GM12878 (cell line): ENCODE data around the gene SHPK. TPM values are rescaled to one million over a fixed set of nuclear protein-coding genes. Genes with fewer than 3 reads are reported as not detected.

Source experiments
- ATAC-seq: fragments of 200-7000 bp; cut with Tn5 transposase; 3 replicates; pipeline ENCODE4 v1.9.1; 2020; ENCODE audit warnings: mild to moderate bottlenecking, moderate library complexity
- BruUV-seq: library from RNA; stranded (reverse); fragments of 400-500 nt; replicated peaks from 2 replicates; lab custom pipeline; 2021; lab: Mats Ljungman, UMichigan
- CTCF ChIA-PET: fragments of 300-600 bp; sonication (Branson Sonifier 250); formaldehyde crosslinking; extraction: SDS; loops from one replicate; lab custom pipeline; 2021; ENCODE audit warnings: inconsistent platforms; lab: Yijun Ruan, JAX
- POLR2A ChIA-PET: fragments of 350-600 bp; formaldehyde crosslinking; extraction: SDS; loops from one replicate; lab custom pipeline; 2021; ENCODE audit warnings: inconsistent platforms; lab: Charles Lee
- RAD21 ChIA-PET: fragments of 300-600 bp; sonication (Branson Sonifier 250); formaldehyde crosslinking; loops from one replicate; lab custom pipeline; 2023; ENCODE audit warnings: antibody characterized with exemption; ENCODE audit not compliant: unreplicated experiment; lab: Charles Lee
- SMC1A ChIA-PET: fragments of 300-600 bp; sonication (Branson Sonifier 250); formaldehyde crosslinking; loops from one replicate; lab custom pipeline; 2023; ENCODE audit not compliant: unreplicated experiment, uncharacterized antibody; lab: Charles Lee
- DNase-seq: peaks from one replicate; pipeline ENCODE4 v3.0.0-alpha.2; 2011; ENCODE audit warnings: low read depth, low spot score
- FAIRE-seq: peaks from 3 replicates; lab custom pipeline; 2011; peaks lifted over from hg19 to GRCh38; lab: Jason Lieb, UNC
- H2AFZ ChIP-seq: 2 replicates; pipeline ENCODE4 v1.6.0; 2011; ENCODE audit warnings: low read depth, low read length, control low read depth; ENCODE audit not compliant: control insufficient read depth
- H3K27ac ChIP-seq: 2 replicates; pipeline ENCODE4 v1.5.1; 2011; ENCODE audit warnings: control low read depth; ENCODE audit not compliant: control insufficient read depth, insufficient read depth
- H3K27me3 ChIP-seq, 2 experiments: replicated peaks in 1 of 2; 2 replicates each; pipeline versions ENCODE4 v1.6.0 to v1.6.1; 2011; ENCODE audit warnings: low read length in 1 of 2; ENCODE audit not compliant: control insufficient read depth in 2 of 2, insufficient read depth in 2 of 2
- H3K36me3 ChIP-seq, 2 experiments: 2 replicates each; pipeline ENCODE4 v1.5.1; 2011; ENCODE audit warnings: low read length in 1 of 2; ENCODE audit not compliant: control insufficient read depth in 2 of 2, insufficient read depth in 2 of 2
- H3K4me1 ChIP-seq: 2 replicates; pipeline ENCODE4 v1.6.1; 2011; ENCODE audit warnings: mild to moderate bottlenecking, low read length, moderate library complexity, mixed read lengths; ENCODE audit not compliant: control insufficient read depth, insufficient read depth
- H3K4me2 ChIP-seq: 2 replicates; pipeline ENCODE4 v1.6.0; 2011; ENCODE audit warnings: control low read depth; ENCODE audit not compliant: control insufficient read depth, insufficient read depth
- H3K4me3 ChIP-seq: fragments of 200-600 bp; sonication (generic); 2 replicates; pipeline ENCODE4 v1.5.1; 2016
- H3K79me2 ChIP-seq: 2 replicates; pipeline ENCODE4 v1.6.0; 2011; ENCODE audit warnings: low read length; ENCODE audit not compliant: control insufficient read depth, insufficient read depth
- H3K9ac ChIP-seq: 2 replicates; pipeline ENCODE4 v1.8.0; 2011; ENCODE audit warnings: low read length, control low read depth, mixed read lengths; ENCODE audit not compliant: control insufficient read depth, insufficient read depth
- H3K9me3 ChIP-seq: replicated peaks from 3 replicates; pipeline ENCODE4 v1.5.1; 2011; ENCODE audit warnings: mild to moderate bottlenecking, low read length; ENCODE audit not compliant: control insufficient read depth, insufficient read depth
- H4K20me1 ChIP-seq: 2 replicates; pipeline ENCODE4 v1.6.0; 2011; ENCODE audit not compliant: control insufficient read depth, insufficient read depth
- ATF7 ChIP-seq: fragments of 450-650 bp; IDR thresholded peaks from 2 replicates; pipeline ENCODE4 v1.6.1; 2016; ENCODE audit warnings: low read depth, mild to moderate bottlenecking
- DPF2 ChIP-seq: fragments of 450-650 bp; IDR thresholded peaks from 2 replicates; pipeline ENCODE4 v1.6.1; 2017; ENCODE audit warnings: mild to moderate bottlenecking
- FOXM1 ChIP-seq: IDR thresholded peaks from 2 replicates; pipeline ENCODE4 v1.6.1; 2012; ENCODE audit warnings: low read depth, mild to moderate bottlenecking, inconsistent platforms, low read length, moderate library complexity
- HDAC2 ChIP-seq: fragments of 200-600 bp; sonication (generic); IDR thresholded peaks from 2 replicates; pipeline ENCODE4 v1.6.1; 2017
- HDAC6 ChIP-seq: fragments of 200-600 bp; sonication (generic); IDR thresholded peaks from one replicate; pipeline ENCODE4 v1.8.0; 2017; ENCODE audit warnings: antibody characterized with exemption; ENCODE audit not compliant: unreplicated experiment
- IKZF2 ChIP-seq, 2 experiments: fragments of 450-650 bp; IDR thresholded peaks; 2 replicates each; pipeline ENCODE4 v1.6.1; 2017; ENCODE audit warnings: mild to moderate bottlenecking in 2 of 2, moderate library complexity in 2 of 2
- KDM1A ChIP-seq: fragments of 200-600 bp; sonication (generic); IDR thresholded peaks from 2 replicates; pipeline ENCODE4 v1.6.1; 2016; ENCODE audit warnings: borderline replicate concordance
- SPI1 ChIP-seq: IDR thresholded peaks from 2 replicates; pipeline ENCODE4 v1.6.1; 2011; ENCODE audit warnings: low read depth, mild to moderate bottlenecking, low read length, moderate library complexity, borderline replicate concordance; ENCODE audit not compliant: insufficient read depth
- SUZ12 ChIP-seq: fragments of 200-600 bp; sonication (generic); IDR thresholded peaks from one replicate; pipeline ENCODE4 v1.6.1; 2018; ENCODE audit warnings: antibody characterized with exemption, mild to moderate bottlenecking; ENCODE audit not compliant: unreplicated experiment
- TCF3 ChIP-seq: IDR thresholded peaks from 2 replicates; pipeline ENCODE4 v1.6.1; 2012; ENCODE audit warnings: low read depth, mild to moderate bottlenecking, low read length, borderline replicate concordance; ENCODE audit not compliant: insufficient read depth
- WGBS: methylation state at CpG from one replicate; pipeline ENCODE4 v1.1.6; 2016; ENCODE audit warnings: low lambda C conversion rate; ENCODE audit not compliant: insufficient replicate concordance, insufficient coverage; ENCODE audit errors: missing lambda C conversion rate; 5-methylcytosine and 5-hydroxymethylcytosine counted together
- in situ Hi-C: fragments of 300-500 bp; cut with MboI; formaldehyde crosslinking; loops from 9 replicates; pipeline ENCODE4 v1.14.3; 2018; ENCODE audit warnings: mixed read lengths
- intact Hi-C: fragments of 100-400 bp; cut with micrococcal nuclease; formaldehyde crosslinking; loops from one replicate; pipeline ENCODE4 v1.14.2; 2022; ENCODE audit not compliant: unreplicated experiment
- polyA plus RNA-seq, 11 experiments: library from polyadenylated mRNA; depleted of rRNA in 4 of 11; unstranded in 6 of 11; stranded (reverse) in 5 of 11; fragments of >200 nt; fragmentation: Nextera tagmentation in 4 of 11; fragmentation: Illumina TruSeq in 1 of 11; extraction: Ambion mirVana in 4 of 11; extraction: Trizol in 1 of 11; gene quantifications; 1 replicate in 1 of 11; 2 replicates in 10 of 11; pipeline versions ENCODE4 v1.2.1 to v1.2.3, GENCODE V29; 2011 to 2016; ENCODE audit warnings: inconsistent platforms in 2 of 11, missing spikeins in 2 of 11, low read depth in 1 of 11
- total RNA-seq, 4 experiments: library from RNA; depleted of rRNA in 3 of 4; stranded (reverse); fragments of >200 nt in 3 of 4; fragmentation: Illumina TruSeq in 1 of 4; extraction: Trizol in 1 of 4; gene quantifications; 2 replicates each; pipeline versions ENCODE4 v1.2.1 to v1.2.3, GENCODE V29; 2013 to 2021

SHPK gene
- total and polyA plus RNA-seq, 10 of the 15 experiments (the other 5 are each of a cell fraction or from before 2014, with no cell fraction given), result 1.7 to 16.6 (median 12.9) TPM

DNA sequence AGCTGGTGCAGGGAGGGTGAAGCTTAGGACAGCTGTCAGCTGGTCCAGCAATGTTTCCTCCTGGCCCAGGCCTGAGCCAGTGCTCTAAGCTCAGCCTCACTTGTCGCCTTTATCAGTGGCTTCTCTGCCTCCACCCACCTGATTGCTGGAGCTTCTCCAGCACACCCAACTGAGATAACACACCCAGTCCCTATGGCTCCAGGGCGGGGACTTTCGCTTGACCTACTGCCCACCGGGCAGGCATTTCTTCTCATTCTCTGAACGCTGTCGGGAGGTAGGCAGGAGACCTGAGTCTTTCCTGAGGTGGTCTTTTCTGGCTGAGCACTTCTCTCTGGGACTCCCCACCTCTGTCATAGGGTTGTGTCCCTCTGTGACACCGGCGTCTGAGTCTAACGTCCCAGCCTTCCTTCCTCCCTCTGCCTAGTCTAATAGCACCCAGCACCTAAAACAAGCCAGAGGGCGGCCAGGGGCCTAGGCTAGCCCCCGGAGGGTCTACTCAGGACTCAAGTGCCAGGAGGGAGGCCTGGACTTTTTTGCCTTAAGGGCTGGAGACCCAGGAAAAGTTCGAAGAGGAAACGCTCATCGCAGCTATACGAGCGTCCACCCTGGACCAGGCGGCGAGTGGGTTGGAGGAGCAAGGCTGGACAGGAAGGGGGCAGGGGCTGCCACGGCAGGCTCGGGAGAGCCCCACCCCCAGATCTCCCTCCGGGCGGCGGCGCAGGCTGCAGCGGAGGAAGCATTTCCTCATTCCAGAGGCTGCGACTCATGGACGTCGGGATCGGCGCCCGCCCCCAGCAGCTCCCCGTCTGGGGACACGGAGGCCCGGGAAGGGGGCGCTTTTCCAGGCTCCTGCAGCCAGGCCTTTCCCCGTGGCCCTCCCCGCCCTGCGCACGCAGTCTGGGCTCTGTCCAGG lies 31.6 kb upstream of the SHPK start:
- 12% methylated on average over 37 of the region's 39 CpGs for WGBS
- Histone ChIP-seq H4K20me1 (no peaks in the 10 kb centered on the region), H3K4me3 (peak overlapping the region; percentile 72), H3K36me3 (no peaks in the 10 kb centered on the region), H2AFZ (peak overlapping the region; percentile 67), H3K4me1 (peaks cover 8% of the 10 kb centered on the region), H3K27ac (peak overlapping the region; percentile 25; the same call in 1 of the 2 replicates), H3K9me3 (no peaks in the 10 kb centered on the region), H3K9ac (peak overlapping the region; percentile 72), H3K79me2 (peaks cover 20% of the 10 kb centered on the region), H3K4me2 (peak overlapping the region; percentile 99), H3K27me3 (no peaks in the 10 kb centered on the region)
- FAIRE-seq, result no peak
- RAD21 ChIA-PET, result interaction anchor here (0.6 to 0.7 kb wide), 2 partner anchors 28 to 91 kb away, joined by 3 read pairs; no protein-coding TSS in a partner anchor
- SMC1A ChIA-PET, result interaction anchor here (1.2 kb wide), 1 partner anchor 17 kb away, joined by 4 read pairs; no protein-coding TSS in a partner anchor
- intact Hi-C loops, result loop anchor here (10.0 kb wide), 1 partner anchor 113 kb away; the partner anchor contains the start of gene TRPV3
- CTCF ChIA-PET, result interaction anchor here (0.7 kb wide), 1 partner anchor 16 kb away, joined by 3 read pairs; no protein-coding TSS in a partner anchor
- no TSS peak for BruUV-seq
- ATAC-seq, result peak; percentile 14
- DNase-seq, result no peak
- POLR2A ChIA-PET, result interaction anchor here (0.6 to 2.1 kb wide), 3 partner anchors 31 to 66 kb away, joined by 3 to 11 read pairs (median 3); partner anchors contain the start of genes CTNS and SHPK
- no peak for TF ChIP-seq KDM1A
- no peak for TF ChIP-seq ATF7
- TF ChIP-seq IKZF2 (IDR thresholded peaks at IDR 0.05), result peak in 1 of 2 experiments; percentile 12; a peak in 1 of 4 replicates
- TF ChIP-seq DPF2, result 0 out of 2 replicates have a peak, but pooled peaks have one; percentile 33
- TF ChIP-seq SUZ12, result no peak
- peak; percentile 32; the same call in 1 of the 2 replicates for TF ChIP-seq SPI1
- TF ChIP-seq HDAC2, result no peak
- TF ChIP-seq FOXM1, result no peak
- peak; percentile 1 for TF ChIP-seq HDAC6
- no peak for TF ChIP-seq TCF3
- in situ Hi-C loops, result no loop called here
